ENCODE results near the gene ASCC1.
"Not testable (repeated sequence)": the region's sequence is repeated elsewhere in the genome, so short reads cannot be mapped to it uniquely, and the experiment has no call there.

Gene ASCC1

GRCh38 chr10:72145657-72146056 lies 70.4 kb downstream of the ASCC1 start:
- no peaks in the 10 kb centered on the region for H3K9me3 ChIP-seq (ENCODE audit: control insufficient read depth, low read length)
- H3K36me3 ChIP-seq (ENCODE audit: control insufficient read depth, insufficient read depth, low read length), result no peaks in the 10 kb centered on the region
- 89 to 100% methylated on average over 1 of the region's 2 CpGs for WGBS, 2 experiments (ENCODE audit: insufficient coverage in 2 of 2)
- H3K27ac ChIP-seq (ENCODE audit: low read depth, low read length, severe bottlenecking), result peak overlapping the region; percentile 38
- no peak overlapping the region for H3K4me3 ChIP-seq (ENCODE audit: extremely low read depth, insufficient read depth, low read length, poor library complexity, severe bottlenecking)
- peaks cover 7% of the 10 kb centered on the region for H3K4me1 ChIP-seq (ENCODE audit: control insufficient read depth, insufficient read depth, low read length, poor library complexity, severe bottlenecking)

GRCh38 chr10:72140850-72141249 lies 75.2 kb downstream of the ASCC1 start:
- WGBS, 2 experiments (ENCODE audit: insufficient coverage in 2 of 2), result 100% methylated on average over 1 of the region's 2 CpGs; no CpG with 5 or more reads in 1 of the 2 experiments
- Histone ChIP-seq H3K4me3 (ENCODE audit: extremely low read depth, insufficient read depth, low read length, poor library complexity, severe bottlenecking) (no peak overlapping the region), H3K36me3 (ENCODE audit: control insufficient read depth, insufficient read depth, low read length) (no peaks in the 10 kb centered on the region), H3K27ac (ENCODE audit: low read depth, low read length, severe bottlenecking) (no peak overlapping the region), H3K9me3 (ENCODE audit: control insufficient read depth, low read length) (peaks cover 4% of the 10 kb centered on the region), H3K4me1 (ENCODE audit: control insufficient read depth, insufficient read depth, low read length, poor library complexity, severe bottlenecking) (peaks cover 2% of the 10 kb centered on the region)

- Histone ChIP-seq H3K27ac (ENCODE audit: low read depth, low read length, severe bottlenecking) (no peak overlapping the region), H3K4me3 (ENCODE audit: extremely low read depth, insufficient read depth, low read length, poor library complexity, severe bottlenecking) (no peak overlapping the region), H3K36me3 (ENCODE audit: control insufficient read depth, insufficient read depth, low read length) (no peaks in the 10 kb centered on the region), H3K4me1 (ENCODE audit: control insufficient read depth, insufficient read depth, low read length, poor library complexity, severe bottlenecking) (no peaks in the 10 kb centered on the region), H3K9me3 (ENCODE audit: control insufficient read depth, low read length) (peaks cover 4% of the 10 kb centered on the region)
Measured at GRCh38 chr10:72140174-72140573, 75.9 kb downstream of the ASCC1 start.

DNA sequence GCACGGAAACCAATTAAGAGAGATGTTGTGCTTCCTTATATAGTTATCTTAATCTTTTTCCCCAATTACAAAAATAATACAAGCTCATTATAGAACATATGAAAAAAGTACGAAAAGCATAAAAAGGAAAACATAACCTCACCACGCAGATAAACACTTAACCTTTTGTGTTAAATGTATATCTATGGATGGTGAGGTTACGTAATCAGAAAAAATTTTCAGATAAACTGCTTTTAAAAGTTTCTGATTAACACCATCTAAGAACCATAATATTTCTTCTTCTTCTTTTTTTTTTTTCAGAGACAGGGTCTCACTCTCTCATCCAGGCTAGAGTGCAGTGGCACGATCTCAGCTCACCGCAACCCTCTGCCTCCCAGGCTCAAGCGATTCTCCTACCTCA lies 78.5 kb downstream of the ASCC1 start:
- H3K4me3 ChIP-seq (ENCODE audit: extremely low read depth, insufficient read depth, low read length, poor library complexity, severe bottlenecking), result no peak overlapping the region
- 96 to 97% methylated on average over 3 of the region's 7 CpGs for WGBS, 2 experiments (ENCODE audit: insufficient coverage in 2 of 2)

GRCh38 chr10:72136225-72136624 lies 79.9 kb downstream of the ASCC1 start:
- H3K4me1 ChIP-seq (ENCODE audit: control insufficient read depth, insufficient read depth, low read length, poor library complexity, severe bottlenecking); H3K9me3 ChIP-seq (ENCODE audit: control insufficient read depth, low read length); H3K27ac ChIP-seq (ENCODE audit: low read depth, low read length, severe bottlenecking); H3K36me3 ChIP-seq (ENCODE audit: control insufficient read depth, insufficient read depth, low read length); H3K4me3 ChIP-seq (ENCODE audit: extremely low read depth, insufficient read depth, low read length, poor library complexity, severe bottlenecking): not testable (repeated sequence)
- WGBS, 2 experiments (ENCODE audit: insufficient coverage in 2 of 2), result 85 to 98% methylated on average over 5 to 7 of the region's 10 CpGs

More for the DNA sequence above, 78.5 kb downstream of the ASCC1 start:
- Histone ChIP-seq H3K27ac (ENCODE audit: low read depth, low read length, severe bottlenecking) (no peak overlapping the region), H3K36me3 (ENCODE audit: control insufficient read depth, insufficient read depth, low read length) (no peaks in the 10 kb centered on the region), H3K4me1 (ENCODE audit: control insufficient read depth, insufficient read depth, low read length, poor library complexity, severe bottlenecking) (no peaks in the 10 kb centered on the region), H3K9me3 (ENCODE audit: control insufficient read depth, low read length) (peaks cover 4% of the 10 kb centered on the region)

GRCh38 chr10:72134785-72135767 lies 81.0 kb downstream of the ASCC1 start:
- no peak overlapping the region for H3K27ac ChIP-seq (ENCODE audit: low read depth, low read length, severe bottlenecking)

GRCh38 chr10:72133517-72133916 lies 82.6 kb downstream of the ASCC1 start:
- Histone ChIP-seq H3K4me1 (ENCODE audit: control insufficient read depth, insufficient read depth, low read length, poor library complexity, severe bottlenecking) (no peaks in the 10 kb centered on the region), H3K36me3 (ENCODE audit: control insufficient read depth, insufficient read depth, low read length) (no peaks in the 10 kb centered on the region), H3K27ac (ENCODE audit: low read depth, low read length, severe bottlenecking) (no peak overlapping the region), H3K9me3 (ENCODE audit: control insufficient read depth, low read length) (peaks cover 4% of the 10 kb centered on the region), H3K4me3 (ENCODE audit: extremely low read depth, insufficient read depth, low read length, poor library complexity, severe bottlenecking) (no peak overlapping the region)

More at GRCh38 chr10:72134785-72135767, 81.0 kb downstream of the ASCC1 start:
- H3K36me3 ChIP-seq (ENCODE audit: control insufficient read depth, insufficient read depth, low read length), result no peaks in the 10 kb centered on the region
- no peaks in the 10 kb centered on the region for H3K4me1 ChIP-seq (ENCODE audit: control insufficient read depth, insufficient read depth, low read length, poor library complexity, severe bottlenecking)
- H3K9me3 ChIP-seq (ENCODE audit: control insufficient read depth, low read length), result peaks cover 4% of the 10 kb centered on the region
- WGBS, 2 experiments (ENCODE audit: insufficient coverage in 2 of 2), result 80 to 93% methylated on average over 7 to 8 of the region's 10 CpGs
- no peak overlapping the region for H3K4me3 ChIP-seq (ENCODE audit: extremely low read depth, insufficient read depth, low read length, poor library complexity, severe bottlenecking)

DNA sequence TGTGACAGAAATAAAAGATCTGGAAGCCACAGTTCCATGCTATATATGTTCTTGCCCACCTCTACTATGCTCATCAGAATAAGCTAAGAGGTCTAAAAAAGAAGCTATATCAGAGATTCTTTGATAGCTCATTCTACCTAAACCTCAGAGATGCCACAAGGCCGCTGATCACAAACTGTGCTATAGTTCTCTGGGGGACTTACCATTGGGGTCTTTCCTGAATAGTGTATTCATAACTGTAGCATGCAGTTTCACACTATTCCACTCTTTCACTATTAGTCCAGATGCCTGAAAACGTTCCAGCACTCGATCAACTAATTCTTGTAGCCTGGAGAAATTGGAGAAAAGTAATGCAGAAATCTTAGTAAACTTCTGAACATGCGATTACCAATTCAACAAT lies 83.2 kb downstream of the ASCC1 start:
- no peaks in the 10 kb centered on the region for H3K4me1 ChIP-seq (ENCODE audit: control insufficient read depth, insufficient read depth, low read length, poor library complexity, severe bottlenecking)
- H3K4me3 ChIP-seq (ENCODE audit: extremely low read depth, insufficient read depth, low read length, poor library complexity, severe bottlenecking), result no peak overlapping the region
- peaks cover 4% of the 10 kb centered on the region for H3K9me3 ChIP-seq (ENCODE audit: control insufficient read depth, low read length)
- H3K27ac ChIP-seq (ENCODE audit: low read depth, low read length, severe bottlenecking), result no peak overlapping the region
- peaks cover 2% of the 10 kb centered on the region for H3K36me3 ChIP-seq (ENCODE audit: control insufficient read depth, insufficient read depth, low read length)
- 97% methylated on average over 3 of the region's 4 CpGs; no CpG with 5 or more reads in 1 of the 2 experiments for WGBS, 2 experiments (ENCODE audit: insufficient coverage in 2 of 2)

GRCh38 chr10:72127571-72127970 lies 88.5 kb downstream of the ASCC1 start:
- Histone ChIP-seq H3K9me3 (ENCODE audit: control insufficient read depth, low read length) (no peaks in the 10 kb centered on the region), H3K27ac (ENCODE audit: low read depth, low read length, severe bottlenecking) (no peak overlapping the region), H3K4me3 (ENCODE audit: extremely low read depth, insufficient read depth, low read length, poor library complexity, severe bottlenecking) (no peak overlapping the region), H3K36me3 (ENCODE audit: control insufficient read depth, insufficient read depth, low read length) (peaks cover 3% of the 10 kb centered on the region), H3K4me1 (ENCODE audit: control insufficient read depth, insufficient read depth, low read length, poor library complexity, severe bottlenecking) (no peaks in the 10 kb centered on the region)
- 92% methylated on average over 2 of the region's 2 CpGs; no CpG with 5 or more reads in 1 of the 2 experiments for WGBS, 2 experiments (ENCODE audit: insufficient coverage in 2 of 2)

DNA sequence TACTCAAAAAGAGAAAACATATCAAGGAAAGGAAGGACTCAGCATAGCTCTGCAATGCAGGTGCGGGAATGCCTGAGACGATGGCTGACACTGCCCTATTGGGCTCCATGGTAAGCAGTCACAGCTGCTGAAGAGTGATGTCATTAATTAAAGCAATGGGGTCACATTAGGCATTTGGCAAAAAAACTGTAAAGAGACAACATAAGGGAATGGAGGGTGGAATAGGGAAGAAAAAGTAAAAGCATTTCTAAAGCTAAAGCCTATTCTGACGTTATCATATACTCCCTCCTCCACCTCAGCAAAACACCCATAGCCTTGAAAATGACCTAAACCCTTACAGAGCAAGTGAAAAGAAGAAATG lies 89.2 kb downstream of the ASCC1 start:
- WGBS, 2 experiments (ENCODE audit: insufficient coverage in 2 of 2), result 84 to 93% methylated on average over 2 of the region's 3 CpGs
- no peaks in the 10 kb centered on the region for H3K4me1 ChIP-seq (ENCODE audit: control insufficient read depth, insufficient read depth, low read length, poor library complexity, severe bottlenecking)

DNA sequence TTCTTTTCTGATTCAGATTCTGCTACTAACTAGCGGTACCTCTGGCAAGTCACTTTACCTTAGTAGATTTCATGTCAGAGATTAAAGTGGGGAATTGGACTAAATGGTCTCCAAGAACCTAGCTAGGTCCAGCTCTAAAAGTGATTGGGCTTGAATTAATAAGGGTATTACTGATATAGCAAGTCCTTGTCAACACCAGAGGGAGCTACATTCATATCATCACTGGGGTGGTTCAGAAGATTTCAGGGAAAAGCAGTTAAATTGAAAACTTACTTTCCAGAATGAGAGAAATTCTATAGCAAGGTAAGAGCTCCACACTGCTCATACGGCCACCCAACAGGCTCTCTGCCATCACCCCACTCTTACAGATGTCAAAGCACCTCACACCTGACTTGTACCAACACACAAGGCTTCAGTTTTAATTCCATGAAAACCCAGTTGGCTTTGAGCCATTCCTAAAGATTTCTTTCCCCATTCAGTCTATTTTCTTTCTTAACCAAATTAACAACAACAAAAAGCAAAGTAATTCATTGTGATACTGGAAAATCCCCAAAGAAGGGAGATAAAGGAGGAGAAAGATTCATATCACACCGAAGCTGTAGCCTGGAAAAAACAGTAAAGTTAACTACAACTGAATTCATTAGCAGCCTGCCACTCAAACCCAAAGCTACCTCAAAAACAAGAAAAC lies 89.7 kb downstream of the ASCC1 start:
- H3K27ac ChIP-seq (ENCODE audit: low read depth, low read length, severe bottlenecking), result no peak overlapping the region
- H3K9me3 ChIP-seq (ENCODE audit: control insufficient read depth, low read length), result no peaks in the 10 kb centered on the region
- WGBS, 2 experiments (ENCODE audit: insufficient coverage in 2 of 2), result 42 to 80% methylated on average over 1 to 2 of the region's 3 CpGs
- peaks cover 3% of the 10 kb centered on the region for H3K36me3 ChIP-seq (ENCODE audit: control insufficient read depth, insufficient read depth, low read length)
- no peaks in the 10 kb centered on the region for H3K4me1 ChIP-seq (ENCODE audit: control insufficient read depth, insufficient read depth, low read length, poor library complexity, severe bottlenecking)
- no peak overlapping the region for H3K4me3 ChIP-seq (ENCODE audit: extremely low read depth, insufficient read depth, low read length, poor library complexity, severe bottlenecking)

More for the DNA sequence above, 89.2 kb downstream of the ASCC1 start:
- H3K4me3 ChIP-seq (ENCODE audit: extremely low read depth, insufficient read depth, low read length, poor library complexity, severe bottlenecking), result no peak overlapping the region
- peaks cover 3% of the 10 kb centered on the region for H3K36me3 ChIP-seq (ENCODE audit: control insufficient read depth, insufficient read depth, low read length)
- no peak overlapping the region for H3K27ac ChIP-seq (ENCODE audit: low read depth, low read length, severe bottlenecking)
- no peaks in the 10 kb centered on the region for H3K9me3 ChIP-seq (ENCODE audit: control insufficient read depth, low read length)

Measured in mesodermal cell (in vitro differentiated cells).